Sigmoid colon (tissue), 4 donors: ENCODE results near the gene ADAMTSL1.

Experiments used
- CTCF ChIP-seq, 4 experiments: fragments of 450-650 bp in 3 of 4; fragments of 200-600 bp in 1 of 4; IDR thresholded peaks; one replicate each; pipeline ENCODE4 v1.5.1; 2016 to 2019; ENCODE audit warnings: antibody characterized with exemption in 4 of 4, mild to moderate bottlenecking in 3 of 4, moderate library complexity in 2 of 4
- EP300 ChIP-seq, 4 donors: sonication (generic); formaldehyde crosslinking; IDR thresholded peaks; one replicate each; pipeline ENCODE4 v1.6.1; 2017; ENCODE audit warnings: antibody characterized with exemption in 4 of 4
- POLR2A ChIP-seq, 2 donors: fragments of 450-650 bp; IDR thresholded peaks; one replicate each; pipeline ENCODE4 v1.6.1; 2016; ENCODE audit warnings: antibody characterized with exemption in 2 of 2, mild to moderate bottlenecking in 2 of 2, moderate library complexity in 2 of 2

DNA sequence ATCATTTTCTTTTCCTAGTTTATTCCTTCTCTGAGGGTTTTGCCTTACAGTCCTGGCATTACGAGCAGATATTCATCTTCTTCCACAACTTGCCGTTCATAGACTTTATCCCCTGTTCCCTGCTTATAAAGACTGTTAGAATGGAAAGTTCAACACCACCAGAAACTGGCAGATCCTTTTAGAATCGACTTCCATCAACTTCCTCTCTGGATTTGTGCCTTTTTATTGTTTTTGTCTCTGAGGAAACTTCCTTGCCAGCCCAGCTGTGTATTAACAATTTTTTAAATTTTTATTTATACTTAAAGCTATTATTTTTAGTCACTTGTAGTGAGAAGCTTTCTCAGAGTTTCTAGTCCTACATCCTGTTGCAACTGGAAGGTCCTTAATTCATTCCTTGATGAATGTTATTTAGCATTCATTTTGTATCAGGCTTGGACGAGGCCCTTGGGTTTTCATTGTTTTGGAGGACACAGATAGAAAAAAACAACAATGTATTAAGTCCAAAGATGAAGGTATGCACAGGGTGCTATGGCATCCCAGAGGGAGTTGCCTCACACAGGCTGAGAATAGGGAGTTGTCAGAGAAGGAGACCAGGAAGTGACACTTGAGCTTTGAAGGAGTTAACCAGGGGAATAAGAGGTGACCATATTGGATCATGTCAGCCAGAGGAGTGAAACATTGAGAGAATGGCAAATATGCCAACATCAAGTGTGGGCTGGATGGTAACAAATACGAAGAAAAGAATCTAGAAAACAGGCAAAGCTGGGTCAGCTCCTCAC lies 81.3 kb downstream of the ADAMTSL1 start:
- no peak for TF ChIP-seq CTCF (IDR thresholded peaks at IDR 0.05)
- no peak for TF ChIP-seq EP300 (IDR thresholded peaks at IDR 0.05)
- no peak for TF ChIP-seq POLR2A (IDR thresholded peaks at IDR 0.05)
